ENCODE measurements around the gene FOXD4L1.
"Not testable (repeated sequence)": the region's sequence is repeated elsewhere in the genome, so short reads cannot be mapped to it uniquely, and the experiment has no call there.

FOXD4L1 gene

GRCh38 chr2:113527350-113528045 is 29.0 kb downstream of the FOXD4L1 start:
- not testable (repeated sequence) for DNase-seq

- not testable (repeated sequence) for DNase-seq
These were observed 29.7 kb downstream of the FOXD4L1 start for GRCh38 chr2:113528126-113528525.

- DNase-seq: not testable (repeated sequence)
These were observed 30.4 kb downstream of the FOXD4L1 start for GRCh38 chr2:113528904-113529303.

- not testable (repeated sequence) for DNase-seq
These were observed 34.5 kb downstream of the FOXD4L1 start for GRCh38 chr2:113532991-113533390.

- DNase-seq: not testable (repeated sequence)
These were observed 38.1 kb downstream of the FOXD4L1 start for GRCh38 chr2:113536573-113536972.

- DNase-seq: not testable (repeated sequence)
These were observed 42.4 kb downstream of the FOXD4L1 start for GRCh38 chr2:113540834-113541203.

- peak; percentile 63 for DNase-seq
These were observed 42.9 kb downstream of the FOXD4L1 start for GRCh38 chr2:113541204-113541975.

GRCh38 chr2:113541976-113542485 is 43.6 kb downstream of the FOXD4L1 start:
- peak; percentile 2 for DNase-seq

- peak; percentile 1 for DNase-seq
These were observed 44.1 kb downstream of the FOXD4L1 start for GRCh38 chr2:113542529-113542928.
